GM21529 (cell line): ENCODE measurements around the gene MR1.
"Not testable (repeated sequence)": the region's sequence is repeated elsewhere in the genome, so short reads cannot be mapped to it uniquely, and the experiment has no call there.

Experiments
- ATAC-seq: cut with Tn5 transposase; IDR thresholded peaks from one replicate; pipeline ENCODE4 v1.9.1; 2021; ENCODE audit not compliant: unreplicated experiment

MR1 gene

DNA sequence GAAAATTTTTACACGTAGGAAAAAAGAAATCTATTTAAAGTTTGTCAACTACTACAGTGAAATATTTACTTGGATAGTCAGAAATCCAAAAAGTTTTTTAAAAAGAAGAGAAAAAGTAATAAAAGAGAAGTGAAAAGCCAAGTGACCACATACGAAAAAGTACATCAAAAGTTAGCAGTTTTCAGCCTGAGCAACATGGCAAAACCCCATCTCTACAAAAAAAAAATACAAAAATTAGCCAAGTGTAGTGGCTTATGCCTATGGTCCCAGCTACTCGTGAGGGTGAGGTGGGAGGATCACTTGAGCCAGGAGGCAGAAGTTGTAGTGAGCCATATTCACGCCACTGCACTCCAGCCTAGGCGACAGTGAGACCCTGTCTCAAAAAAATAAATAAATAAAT lies 5.2 kb upstream of the MR1 start:
- ATAC-seq = no peak

DNA sequence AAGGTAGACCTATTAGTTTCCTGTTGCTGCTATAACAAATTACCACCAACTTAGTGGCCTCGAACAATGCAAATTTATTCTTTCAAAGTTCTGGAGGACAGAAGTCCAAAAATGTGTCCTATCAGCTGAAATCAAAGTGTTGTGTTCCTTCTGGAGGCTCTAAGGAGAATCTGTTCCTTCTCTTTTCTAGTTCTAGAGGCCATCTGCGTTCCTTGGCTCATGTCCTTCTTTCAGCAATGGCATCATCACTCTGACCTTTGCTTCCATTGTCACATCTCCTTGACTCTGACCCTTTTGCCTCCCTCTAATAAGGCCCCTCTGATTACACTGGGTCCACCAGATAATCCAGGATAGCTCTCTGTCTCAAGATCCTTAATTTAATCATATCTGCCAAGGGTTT lies 1.2 kb upstream of the MR1 start:
- no peak for ATAC-seq

DNA sequence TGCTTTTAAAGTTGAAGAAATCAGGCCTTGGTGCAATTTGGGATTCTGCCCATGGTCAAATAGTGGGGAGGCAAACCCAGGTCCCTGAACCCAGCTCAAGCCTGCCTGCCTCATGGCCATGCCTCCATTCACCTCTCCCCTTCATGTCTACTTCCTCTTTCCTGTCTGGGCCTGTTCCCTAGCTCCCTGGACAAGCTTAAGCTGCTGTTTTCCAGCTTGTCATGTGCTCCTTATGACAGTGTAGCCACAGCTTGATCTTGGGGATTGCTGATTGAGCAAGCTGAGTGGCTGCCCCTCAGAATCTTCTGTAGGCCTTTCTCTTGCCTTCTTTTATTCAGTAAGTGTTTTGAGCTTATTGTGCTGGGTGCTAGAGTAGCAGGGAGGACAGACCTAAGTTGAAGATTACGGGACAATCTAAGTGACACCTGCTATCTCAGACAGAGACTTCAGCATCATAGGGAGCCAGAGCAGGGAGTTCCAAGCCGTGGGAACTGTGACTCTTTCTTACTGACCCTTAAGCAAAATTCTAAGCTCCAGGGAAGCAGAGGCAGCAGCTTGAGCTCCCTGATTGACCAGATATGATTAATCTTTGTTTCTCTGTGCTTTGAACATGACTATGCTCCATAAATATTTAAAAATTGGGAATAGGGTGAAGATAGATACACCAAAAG lies 520 bp upstream of the MR1 start:
- ATAC-seq = peak; percentile 38

DNA sequence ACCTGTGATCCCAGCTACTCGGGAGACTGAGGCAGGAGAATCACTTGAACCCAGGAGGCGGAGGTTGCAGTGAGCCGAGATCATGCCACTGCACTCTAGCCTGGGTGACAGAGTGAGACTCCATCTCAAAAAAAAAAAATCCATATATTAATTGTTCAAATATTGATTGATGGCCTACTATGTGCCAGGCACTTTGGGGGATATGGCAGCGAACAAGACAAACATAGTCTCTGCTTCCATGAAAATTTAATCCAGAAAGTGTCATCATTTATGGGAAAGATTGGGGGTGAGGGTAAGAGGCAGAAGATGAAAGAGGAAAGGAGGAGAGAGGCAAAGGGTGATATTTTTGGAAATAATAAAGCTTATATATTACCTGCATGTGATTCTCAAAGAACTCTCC lies 1.4 kb downstream of the MR1 start:
- not testable (repeated sequence) for ATAC-seq

DNA sequence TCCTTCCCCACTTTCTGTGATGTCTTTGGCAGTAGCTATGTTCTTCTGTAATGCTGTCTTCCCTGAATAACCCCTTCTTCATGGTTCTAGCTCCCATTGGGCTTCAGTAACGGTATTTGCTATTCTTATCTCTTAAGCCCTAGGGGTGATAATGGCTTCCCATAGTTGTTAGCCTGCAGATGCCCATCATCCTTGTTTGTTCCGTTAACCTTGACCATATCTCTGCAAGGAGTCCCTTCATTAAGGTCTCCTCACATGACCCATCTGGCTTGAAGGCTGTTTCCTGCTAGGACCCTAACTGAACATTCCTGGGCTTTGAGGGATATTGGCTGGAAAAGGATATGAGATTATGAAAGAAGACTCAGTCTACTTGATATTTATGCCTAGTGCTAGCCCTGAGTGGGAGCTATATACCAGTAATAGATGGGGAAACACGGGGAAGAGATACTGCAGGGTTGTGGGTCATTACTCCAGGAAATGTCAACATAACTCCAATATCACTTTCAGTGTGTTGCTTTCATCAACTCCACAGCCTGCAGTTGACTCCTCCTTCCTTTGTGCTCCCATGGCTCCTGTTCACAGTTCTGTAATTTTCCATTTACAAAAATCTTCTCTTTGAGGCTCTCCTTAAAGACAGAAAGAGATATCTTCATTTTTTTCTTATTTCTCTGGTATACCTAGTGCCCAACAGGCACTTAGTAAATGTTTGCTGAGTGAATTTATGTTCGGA lies 2.5 kb downstream of the MR1 start:
- ATAC-seq = no peak

DNA sequence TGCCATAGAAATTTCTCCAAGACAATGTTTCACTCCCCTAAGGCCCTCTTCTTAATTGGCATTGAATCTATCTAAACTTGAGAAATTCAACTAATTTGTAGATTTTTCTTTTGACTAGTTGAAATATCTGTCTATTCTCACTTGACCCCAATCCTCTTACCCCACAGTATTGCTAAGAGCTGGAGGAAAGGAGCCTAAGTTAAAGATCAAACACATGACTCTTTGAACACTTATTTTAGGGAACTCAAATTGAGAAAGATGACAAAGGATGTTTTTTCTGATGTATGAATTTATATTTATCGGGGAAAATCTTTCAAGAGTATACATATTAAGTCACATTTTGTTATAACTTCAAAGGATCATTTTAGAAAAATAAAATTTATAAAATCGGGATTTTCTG lies 3.6 kb downstream of the MR1 start:
- no peak for ATAC-seq

DNA sequence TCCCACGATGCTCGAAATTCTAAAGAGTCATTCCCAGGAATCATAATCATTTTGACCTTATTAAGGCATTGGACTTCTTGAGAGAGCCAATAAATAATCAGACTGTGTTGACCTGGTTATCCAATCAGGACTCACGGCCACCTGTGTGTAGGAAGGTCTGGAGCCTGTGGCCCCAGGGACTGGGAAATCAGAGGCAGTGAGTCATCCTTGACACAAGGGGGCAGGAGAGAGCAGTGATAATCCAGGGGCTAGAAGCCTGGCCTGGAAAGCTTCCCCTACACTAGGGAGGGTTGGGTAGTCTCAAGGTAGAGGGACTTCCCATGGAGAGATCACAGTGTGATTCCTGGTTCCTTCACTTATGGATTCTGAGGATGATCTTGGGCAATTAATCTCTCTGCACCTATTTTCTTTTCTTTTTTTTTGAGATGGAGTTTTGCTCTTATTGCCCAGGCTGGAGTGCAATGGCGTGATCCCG lies 4.7 kb downstream of the MR1 start:
- ATAC-seq = peak; percentile 40

DNA sequence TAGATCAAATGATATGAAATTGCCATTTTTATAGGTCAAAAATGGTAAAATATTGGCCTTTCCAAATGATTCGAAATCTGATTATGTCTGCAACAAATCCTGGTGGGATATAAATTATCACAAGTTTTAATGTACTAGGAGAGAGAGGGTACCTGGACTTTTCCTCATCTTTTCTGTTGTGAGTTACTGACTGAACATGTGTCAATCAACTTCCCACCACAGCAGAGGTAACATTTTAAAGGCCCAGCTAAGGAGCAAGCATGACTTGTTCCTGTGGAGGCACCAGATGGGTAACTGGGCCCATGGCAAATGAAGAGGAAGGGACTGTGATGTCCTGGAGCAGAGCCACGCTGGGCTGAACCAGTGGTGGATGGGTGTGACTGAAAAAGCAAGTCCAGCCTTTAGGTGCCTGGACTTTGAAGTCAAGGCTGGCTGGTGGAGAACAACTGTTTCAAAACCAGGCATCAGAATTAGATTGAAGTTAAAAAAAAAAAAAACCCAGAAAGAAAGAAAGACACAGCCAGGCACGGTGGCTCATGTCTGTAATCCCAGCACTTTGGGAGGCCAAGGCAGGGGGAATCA lies 6.6 kb downstream of the MR1 start:
- ATAC-seq = no peak

DNA sequence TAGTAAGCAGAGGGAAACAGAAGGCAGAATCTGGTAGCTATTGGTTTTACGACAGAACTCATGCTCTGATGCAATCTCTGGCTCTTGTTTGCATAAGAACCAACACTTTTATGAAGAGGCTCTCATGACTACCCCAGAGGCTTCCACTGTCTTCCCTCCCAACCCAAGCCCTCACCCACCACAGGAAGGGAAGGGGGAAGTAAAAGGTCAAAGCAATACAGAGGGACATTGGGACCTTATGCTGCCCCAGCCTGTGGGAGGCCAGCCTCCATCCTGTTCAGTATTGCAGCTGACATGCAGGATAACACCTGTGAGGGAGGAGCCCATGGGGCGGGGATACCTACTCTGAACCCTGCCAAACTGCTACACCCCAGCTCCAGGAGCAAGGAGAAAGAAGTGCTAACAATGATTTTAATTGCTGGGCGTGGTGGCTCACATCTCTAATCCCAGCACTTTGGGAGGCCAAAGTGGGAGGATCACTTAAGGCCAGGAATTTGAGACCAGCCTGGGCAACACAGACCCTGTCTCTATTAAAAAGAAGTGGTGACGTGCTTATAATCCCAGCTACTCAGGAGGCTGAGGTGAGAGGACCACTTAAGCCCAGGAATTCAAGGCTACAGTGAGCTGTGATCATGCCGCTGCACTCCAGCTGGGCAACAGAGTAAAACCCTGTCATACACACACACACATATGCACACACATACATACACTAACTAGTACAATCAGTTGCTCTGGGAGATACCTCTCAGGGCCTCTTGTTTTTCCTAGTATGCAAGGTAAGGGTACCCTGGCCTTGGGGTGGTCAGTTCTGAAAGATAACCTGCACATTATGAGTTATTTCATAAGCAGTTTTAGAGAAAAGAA lies 9.5 kb downstream of the MR1 start:
- ATAC-seq = peak; percentile 35

DNA sequence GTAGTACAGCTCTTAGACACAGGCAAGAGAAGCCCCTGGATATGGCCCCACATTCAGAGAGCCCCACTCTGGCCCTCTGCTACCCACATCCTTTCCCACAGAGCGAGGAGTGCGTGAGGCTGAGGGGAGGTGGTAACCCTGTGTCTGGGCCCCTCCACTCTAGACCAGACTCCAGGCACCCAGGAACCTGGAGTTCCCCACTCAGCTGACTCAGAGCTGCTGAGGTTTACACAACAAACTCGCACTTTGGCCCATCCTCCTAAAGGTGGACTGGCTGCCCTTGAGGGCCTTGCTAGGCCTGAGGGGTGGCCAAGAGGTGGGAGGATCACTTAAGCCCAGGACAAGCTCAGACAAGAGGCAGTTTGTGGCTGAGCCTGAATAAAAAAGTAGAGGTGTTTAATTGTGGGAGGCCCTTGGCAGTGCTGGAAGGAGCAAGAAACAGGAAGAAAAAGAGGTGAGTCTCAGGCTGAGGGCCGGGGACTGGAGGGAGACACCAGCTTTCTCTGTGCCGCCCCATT lies 10.7 kb downstream of the MR1 start:
- peak; percentile 70 for ATAC-seq

DNA sequence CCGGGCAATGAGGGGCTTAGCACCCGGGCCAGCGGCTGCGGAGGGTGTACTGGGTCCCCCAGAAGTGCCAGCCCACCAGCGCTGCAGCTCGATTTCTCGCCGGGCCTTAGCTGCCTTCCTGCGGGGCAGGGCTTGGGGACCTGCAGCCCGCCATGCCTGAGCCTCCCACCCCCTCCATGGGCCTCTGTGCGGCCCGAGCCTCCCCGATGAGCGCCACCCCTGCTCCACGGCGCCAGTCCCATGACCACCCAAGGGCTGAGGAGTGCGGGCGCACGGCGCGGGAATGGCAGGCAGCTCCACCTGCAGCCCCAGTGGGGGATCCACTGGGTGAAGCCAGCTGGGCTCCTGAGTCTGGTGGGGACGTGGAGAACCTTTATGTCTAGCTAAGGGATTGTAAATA lies 12.2 kb downstream of the MR1 start:
- ATAC-seq = not testable (repeated sequence)

DNA sequence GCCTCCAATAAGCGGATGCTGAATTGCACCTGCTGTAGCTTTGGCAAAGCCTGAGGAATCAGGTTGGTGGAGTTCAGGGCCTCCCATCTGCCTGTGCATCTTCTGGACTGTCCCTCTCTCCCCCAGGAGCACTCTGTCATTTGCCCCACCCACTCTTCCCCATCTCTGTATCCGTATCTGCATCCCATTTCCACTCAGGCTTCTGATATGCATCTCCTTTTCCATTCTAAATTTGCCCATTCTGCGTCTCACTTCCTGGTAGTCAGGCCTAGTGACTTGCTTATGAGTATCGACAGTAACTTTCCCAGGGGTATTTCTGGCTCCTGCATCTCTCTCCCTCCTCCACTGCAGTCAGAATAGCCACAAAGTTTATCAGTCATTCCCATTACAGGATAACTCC lies 15.6 kb downstream of the MR1 start:
- no peak for ATAC-seq

DNA sequence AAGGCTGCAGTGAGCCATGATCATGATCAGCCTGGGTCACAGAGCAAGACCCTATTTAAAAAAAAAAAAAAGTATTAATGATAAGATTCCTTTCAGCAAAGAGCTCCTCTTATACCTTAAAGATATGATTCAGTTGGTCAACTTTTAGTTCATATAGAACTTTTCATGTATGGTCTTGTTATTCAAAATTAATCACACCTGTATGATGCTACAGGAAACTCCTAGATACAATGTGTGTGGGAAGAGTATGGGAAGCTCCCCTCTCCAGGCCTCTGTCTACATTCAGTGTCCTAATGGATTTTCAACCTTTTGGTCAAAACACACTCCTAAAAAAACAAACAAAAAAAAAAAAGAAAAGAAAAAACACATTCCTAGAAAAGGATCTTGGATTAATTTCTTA lies 17.1 kb downstream of the MR1 start:
- ATAC-seq = no peak

DNA sequence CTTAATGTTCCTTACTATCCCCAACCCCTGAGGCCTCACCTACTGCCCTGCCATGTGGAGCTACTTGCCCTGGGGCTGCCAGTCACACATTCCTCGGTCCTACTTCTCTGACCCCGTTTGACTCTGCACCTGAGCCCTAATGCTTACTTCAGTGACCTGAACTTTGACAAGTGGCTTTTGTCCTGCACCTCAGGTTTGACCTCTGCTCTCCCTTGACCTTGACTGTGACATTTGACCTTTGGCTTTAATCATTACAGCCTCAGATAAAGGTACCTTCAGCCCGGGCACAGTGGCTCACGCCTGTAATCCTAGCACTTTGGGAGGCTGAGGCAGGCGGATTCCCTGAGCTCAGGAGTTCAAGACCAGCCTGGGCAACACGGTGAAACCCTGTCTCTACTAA lies 22.8 kb downstream of the MR1 start:
- ATAC-seq = no peak

DNA sequence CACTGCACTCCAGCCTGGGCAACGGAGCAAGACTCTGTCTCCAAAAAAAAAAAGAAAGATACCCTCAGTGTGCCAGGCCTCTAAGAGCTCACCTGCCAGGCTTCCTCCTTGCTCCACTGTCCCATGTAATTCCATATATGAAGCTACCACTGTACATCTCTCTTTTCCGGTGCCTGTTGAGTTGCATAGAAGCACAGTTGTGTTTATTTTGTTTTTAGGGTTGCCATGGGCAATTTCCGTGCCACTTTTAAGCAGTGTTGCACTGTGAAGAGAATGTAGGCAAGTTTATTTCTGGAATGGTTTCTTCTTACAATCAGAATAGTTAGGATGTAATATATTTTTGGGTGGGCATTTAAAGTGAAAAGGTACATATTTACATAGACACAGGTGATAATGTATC lies 23.3 kb downstream of the MR1 start:
- ATAC-seq = no peak

DNA sequence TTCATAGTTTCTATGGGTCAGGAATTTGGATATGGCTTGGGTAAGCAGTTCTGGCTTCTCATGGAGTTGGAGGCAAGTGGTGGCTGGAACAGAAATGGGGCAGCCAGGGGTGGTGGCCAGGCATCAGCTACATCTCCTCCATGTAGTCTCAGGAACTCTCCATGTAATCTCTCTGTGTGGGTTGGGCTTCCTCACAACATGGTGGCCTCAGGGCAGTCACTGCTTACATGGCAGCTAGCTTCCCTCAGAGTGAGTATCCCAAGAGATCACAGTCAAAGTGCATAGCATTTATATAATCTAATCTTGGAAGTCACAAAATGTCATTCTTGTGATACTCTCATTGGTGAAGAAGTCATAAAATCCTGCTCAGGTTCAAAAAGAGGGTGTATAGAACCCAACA lies 25.7 kb downstream of the MR1 start:
- no peak for ATAC-seq

DNA sequence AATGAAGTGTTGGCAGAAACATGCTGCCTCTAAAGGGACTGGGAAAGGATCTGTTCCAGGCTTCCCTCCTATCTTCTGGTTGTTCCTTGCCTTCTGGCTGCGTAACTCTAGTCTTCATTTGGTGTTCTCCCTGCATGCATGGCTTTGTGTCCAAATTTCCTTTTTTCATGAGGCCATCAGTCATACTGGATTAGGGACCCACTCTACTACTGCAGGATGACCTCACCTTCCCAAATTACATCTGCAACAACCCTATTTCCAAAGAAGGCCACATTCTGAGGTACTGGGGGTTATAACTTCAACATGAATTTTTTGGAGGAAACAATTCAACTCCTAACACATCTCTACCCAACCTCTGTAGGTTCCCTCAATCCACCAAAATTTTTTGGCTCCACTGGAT lies 26.3 kb downstream of the MR1 start:
- no peak for ATAC-seq

DNA sequence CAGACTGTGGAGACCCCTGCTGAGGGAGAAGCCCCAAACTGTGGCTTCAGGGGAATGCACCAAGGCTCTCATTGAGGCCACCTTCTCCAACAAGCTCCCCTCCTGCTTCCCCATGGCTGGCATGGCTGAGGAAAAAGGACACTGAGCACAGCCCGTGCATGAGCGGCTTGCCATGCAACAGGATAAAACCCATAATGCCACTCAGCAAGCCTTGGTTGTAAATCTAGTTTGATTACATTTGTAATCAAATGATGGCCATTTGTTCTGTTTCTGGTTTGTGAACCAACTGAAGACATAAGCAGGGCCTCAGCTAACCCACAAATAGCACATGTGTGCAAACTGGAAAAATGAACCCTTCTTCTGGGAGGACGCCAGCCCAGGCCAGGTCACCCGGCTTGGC lies 27.2 kb downstream of the MR1 start:
- ATAC-seq = not testable (repeated sequence)

DNA sequence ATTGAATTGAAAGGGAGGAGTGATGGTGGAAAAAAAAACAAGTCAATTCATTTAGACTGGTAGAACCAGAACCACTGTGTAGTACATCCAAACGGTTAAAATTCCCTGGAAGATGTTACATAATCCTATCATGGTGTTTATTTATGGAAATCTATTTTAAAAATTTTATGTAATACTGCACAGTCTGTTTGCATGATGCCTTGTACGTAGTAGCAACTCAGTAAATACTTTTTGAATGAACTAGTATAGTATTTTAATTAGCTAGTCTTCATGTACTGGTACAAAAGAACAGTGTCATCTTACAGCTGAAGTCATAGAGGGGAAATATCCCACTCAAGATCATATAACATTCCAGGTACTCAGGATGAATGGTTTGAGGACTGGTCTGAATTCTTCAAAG lies 27.7 kb downstream of the MR1 start:
- ATAC-seq = no peak

DNA sequence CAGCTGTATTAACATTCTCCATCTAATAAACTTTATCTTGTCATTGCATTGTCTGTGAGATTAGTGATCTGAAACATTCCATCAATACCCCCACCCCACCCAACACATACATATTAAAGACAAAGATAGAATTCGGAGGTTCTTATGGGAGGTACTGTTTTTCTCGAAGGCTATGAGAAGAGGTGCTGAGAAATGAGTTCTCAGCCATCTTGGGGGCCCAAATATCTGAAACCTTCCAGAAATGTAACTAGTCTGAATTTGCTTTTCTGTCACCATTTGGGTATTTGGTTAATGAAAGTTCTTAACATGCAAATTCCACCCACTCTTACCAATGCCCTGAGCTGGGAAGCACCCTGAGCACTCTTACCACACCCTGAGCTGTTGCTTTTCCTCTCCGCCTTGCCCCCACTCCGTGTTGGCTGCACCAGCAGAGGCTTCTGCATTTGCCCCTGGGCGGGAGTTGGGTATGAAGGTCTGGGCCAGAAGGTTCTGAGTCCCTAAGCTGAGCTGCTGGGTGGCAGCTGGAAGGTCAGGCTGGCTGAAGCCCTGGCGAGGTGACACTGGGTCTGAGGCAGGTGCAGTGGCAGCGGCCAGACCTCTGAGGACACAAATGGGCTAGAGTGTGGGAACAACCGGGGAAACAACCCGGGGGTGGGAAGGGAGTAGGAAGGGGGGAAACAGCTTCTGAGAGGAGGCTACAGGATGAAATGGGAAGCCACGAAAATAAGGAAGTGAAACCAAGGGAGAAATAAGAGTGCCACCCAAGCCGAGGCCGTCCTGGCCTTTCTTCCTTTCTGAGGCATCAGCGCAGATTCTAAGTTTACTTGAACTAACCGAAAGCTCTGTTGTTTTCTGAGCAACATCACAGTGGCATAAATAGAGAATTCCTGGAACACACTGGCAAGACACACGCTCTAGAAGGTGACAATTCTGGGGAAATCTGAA lies 28.4 kb downstream of the MR1 start:
- peak; percentile 85 for ATAC-seq
